Fibroblast of pulmonary artery (primary cell): Measurements from ENCODE around the gene PLD3.
"Not testable (repeated sequence)": the region's sequence is repeated elsewhere in the genome, so short reads cannot be mapped to it uniquely, and the experiment has no call there.

ENCODE experiments used
- DNase-seq: peaks from one replicate; pipeline ENCODE4 v3.0.0-alpha.2; 2010; ENCODE audit warnings: low read depth
- H3K4me3 ChIP-seq: replicated peaks from 2 replicates; pipeline ENCODE4 v1.5.1; 2011; ENCODE audit warnings: low read depth, mild to moderate bottlenecking, control low read depth, low read length, moderate library complexity
- TF ChIP-seq, protein P1 (sequence below): IDR thresholded peaks from 2 replicates; pipeline ENCODE4 v1.5.1; 2011; ENCODE audit warnings: mild to moderate bottlenecking, control low read depth, low read length, inconsistent platforms; ENCODE audit errors: missing control alignments

The PLD3 gene

DNA sequence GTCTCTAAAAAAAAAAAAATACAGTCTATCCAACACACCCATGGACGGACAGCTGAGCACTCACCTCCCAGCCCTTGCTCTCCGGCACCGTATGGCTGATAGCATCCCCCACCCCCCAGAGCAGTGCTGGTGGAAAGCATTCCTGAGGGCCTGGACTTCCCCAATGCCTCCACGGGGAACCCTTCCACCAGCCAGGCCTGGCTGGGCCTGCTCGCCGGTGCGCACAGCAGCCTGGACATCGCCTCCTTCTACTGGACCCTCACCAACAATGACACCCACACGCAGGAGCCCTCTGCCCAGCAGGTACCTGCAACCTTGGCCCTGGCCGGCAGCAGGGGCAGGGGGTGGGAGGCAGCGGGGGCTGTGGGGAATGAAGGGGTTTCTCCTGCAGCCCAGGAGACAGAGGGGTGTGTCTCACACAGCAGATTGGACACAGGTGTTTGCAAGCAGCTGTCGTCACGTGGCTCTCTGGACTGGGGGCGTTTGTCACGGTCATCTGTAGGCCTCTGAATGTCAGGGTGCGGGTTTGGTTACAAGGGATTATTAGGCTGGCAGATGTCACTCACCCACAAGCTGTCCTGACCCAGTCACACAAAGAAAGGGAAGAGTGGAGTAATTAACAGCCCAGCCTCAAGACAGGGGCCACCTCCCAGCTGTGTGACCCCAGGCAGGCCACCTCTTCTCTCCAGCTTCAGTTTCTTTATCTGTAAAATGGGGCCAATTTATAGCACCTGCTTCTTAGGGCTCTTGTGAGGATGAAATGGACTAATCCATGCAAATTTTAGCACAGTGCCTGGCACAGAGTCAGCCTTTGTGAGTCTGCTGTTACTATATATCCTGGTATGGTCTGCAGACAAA, 19.3 kb downstream of the PLD3 start:
- H3K4me3 ChIP-seq: no peak overlapping the region
- DNase-seq: no peak
- TF ChIP-seq, protein P1, sequence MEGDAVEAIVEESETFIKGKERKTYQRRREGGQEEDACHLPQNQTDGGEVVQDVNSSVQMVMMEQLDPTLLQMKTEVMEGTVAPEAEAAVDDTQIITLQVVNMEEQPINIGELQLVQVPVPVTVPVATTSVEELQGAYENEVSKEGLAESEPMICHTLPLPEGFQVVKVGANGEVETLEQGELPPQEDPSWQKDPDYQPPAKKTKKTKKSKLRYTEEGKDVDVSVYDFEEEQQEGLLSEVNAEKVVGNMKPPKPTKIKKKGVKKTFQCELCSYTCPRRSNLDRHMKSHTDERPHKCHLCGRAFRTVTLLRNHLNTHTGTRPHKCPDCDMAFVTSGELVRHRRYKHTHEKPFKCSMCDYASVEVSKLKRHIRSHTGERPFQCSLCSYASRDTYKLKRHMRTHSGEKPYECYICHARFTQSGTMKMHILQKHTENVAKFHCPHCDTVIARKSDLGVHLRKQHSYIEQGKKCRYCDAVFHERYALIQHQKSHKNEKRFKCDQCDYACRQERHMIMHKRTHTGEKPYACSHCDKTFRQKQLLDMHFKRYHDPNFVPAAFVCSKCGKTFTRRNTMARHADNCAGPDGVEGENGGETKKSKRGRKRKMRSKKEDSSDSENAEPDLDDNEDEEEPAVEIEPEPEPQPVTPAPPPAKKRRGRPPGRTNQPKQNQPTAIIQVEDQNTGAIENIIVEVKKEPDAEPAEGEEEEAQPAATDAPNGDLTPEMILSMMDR: no peak

DNA sequence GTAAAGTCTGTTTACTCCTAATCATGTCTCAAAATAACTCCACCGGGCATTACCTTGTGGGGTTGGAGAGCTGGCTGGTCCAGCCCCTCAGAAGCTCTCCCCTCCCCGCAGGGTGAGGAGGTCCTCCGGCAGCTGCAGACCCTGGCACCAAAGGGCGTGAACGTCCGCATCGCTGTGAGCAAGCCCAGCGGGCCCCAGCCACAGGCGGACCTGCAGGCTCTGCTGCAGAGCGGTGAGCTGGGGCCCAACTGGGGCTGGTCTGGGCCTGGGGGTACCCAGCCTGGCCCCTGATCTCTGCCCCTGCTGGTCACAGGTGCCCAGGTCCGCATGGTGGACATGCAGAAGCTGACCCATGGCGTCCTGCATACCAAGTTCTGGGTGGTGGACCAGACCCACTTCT, 21.3 kb downstream of the PLD3 start:
- TF ChIP-seq, protein P1: no peak
- no peak overlapping the region for H3K4me3 ChIP-seq
- no peak for DNase-seq

DNA sequence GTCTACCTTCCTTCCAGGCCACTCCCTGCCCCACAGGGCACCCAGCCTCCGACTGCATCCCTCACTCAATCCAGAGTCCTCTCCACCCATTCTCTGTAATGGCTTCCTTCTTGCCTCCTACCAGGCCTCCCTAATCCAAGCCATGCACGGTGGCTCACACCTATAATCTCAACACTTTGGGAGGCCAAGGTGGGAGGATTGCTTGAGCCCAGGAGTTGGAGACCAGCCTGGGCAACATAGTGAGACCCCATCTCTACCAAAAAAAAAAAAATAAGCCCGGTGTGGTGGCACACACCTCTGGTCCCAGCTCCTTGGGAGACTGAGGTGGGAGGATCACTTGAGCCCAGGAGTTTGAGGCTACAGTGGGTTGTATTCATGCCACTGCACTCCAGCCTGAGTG, 21.8 kb downstream of the PLD3 start:
- H3K4me3 ChIP-seq, DNase-seq: not testable (repeated sequence)

DNA sequence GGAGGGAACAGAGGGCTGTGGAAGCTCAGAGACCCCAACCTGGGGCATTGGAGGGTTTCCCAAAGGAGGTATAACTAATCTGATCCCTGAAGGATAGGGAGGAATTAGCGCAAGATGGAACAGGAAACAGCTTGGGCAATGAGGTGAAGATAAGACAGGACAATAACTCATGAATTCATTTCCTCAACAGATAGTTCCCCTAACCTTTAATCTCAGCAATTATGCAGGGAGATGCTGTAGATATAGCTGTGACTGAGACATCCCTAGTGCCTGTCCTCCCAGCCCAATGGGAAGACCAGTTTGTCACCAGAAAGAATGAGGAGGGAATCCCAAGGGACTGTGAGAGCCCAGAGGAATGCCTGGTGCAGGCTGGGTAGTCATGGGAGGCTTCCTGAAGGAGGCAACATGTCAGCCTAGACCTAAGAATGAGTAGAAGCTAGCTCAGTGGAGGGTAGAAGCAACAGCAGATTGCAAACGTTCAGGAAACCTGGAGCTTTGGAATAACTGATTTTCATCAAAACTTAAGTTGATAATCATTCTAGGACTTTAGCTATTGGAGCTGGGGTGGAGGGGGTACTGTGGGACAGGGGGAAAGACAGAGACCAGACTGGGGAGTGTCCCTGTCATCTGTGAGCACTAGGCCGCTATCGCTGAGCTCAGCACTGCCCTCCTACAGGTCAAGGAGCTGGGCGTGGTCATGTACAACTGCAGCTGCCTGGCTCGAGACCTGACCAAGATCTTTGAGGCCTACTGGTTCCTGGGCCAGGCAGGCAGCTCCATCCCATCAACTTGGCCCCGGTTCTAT, 22.7 kb downstream of the PLD3 start:
- no peak overlapping the region for H3K4me3 ChIP-seq
- DNase-seq: no peak
- TF ChIP-seq, protein P1: no peak

DNA sequence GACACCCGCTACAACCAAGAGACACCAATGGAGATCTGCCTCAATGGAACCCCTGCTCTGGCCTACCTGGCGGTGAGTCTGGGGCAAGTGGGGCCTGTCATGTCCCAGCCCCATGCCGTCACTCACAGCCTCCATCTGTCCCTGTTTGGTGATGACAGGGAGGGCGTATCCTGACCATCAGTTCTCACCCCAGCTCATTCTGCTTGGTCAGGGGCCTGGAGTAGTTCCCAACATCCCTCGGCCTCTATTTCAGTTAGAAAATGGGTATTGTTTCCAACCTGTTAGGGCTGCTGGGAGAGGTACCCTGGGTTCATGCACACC, 23.3 kb downstream of the PLD3 start:
- no peak for DNase-seq
- no peak overlapping the region for H3K4me3 ChIP-seq
- TF ChIP-seq, protein P1: no peak

DNA sequence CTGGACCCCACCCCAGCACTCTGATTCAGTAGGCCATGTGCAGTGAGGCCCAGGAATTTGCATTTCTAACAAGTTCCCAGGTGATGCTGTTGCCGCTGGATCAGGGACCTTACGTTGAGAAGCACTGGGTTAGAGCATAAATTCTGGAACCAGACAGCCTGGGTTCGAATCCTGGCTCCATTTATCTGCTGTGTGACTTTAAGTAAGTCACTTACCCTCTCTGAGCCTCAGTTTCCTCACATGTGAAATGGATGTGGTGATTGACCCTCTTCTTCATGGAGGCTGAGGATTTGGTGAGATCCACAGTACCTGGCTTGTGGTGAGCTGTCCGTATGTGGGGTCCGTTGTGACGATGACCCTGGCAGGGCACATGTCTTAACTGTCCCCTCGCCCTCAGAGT, 25.6 kb downstream of the PLD3 start:
- no peak for DNase-seq
- H3K4me3 ChIP-seq: no peak overlapping the region
- TF ChIP-seq, protein P1: no peak

DNA sequence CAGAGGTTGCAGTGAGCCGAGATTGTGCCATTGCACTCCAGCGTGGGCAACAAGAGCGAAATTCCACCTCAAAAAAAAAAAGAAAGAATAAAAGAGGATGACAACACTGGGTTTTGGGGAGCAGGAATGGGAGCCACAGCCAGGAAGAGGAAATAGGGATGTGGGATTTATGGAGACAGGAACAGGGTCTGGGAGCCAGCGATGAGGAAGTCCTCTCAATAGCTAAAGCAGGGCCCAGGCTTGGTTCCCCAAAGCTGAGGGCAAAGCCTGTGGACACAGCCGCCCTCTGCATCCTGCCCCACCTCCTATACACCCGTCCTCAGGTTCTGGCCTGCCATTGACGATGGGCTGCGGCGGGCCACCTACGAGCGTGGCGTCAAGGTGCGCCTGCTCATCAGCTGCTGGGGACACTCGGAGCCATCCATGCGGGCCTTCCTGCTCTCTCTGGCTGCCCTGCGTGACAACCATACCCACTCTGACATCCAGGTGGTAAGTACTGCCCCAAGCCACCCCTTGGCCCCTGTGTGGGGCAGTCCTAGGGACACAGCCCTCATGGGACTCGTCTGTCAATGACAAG, 27.9 kb downstream of the PLD3 start:
- DNase-seq: no peak
- TF ChIP-seq, protein P1: no peak
- no peak overlapping the region for H3K4me3 ChIP-seq
